H9 (cell line): ENCODE measurements around the gene TBRG1. TPM values are rescaled to one million over a fixed set of nuclear protein-coding genes. Genes with fewer than 3 reads are reported as not detected.

Source experiments
- DNase-seq: peaks from one replicate; pipeline ENCODE4 v3.0.0-alpha.2; 2017
- H2AFZ ChIP-seq: one replicate; pipeline ENCODE4 v1.6.1; 2013; ENCODE audit warnings: mild to moderate bottlenecking, low read length, control low read depth, moderate library complexity
- H2AK5ac ChIP-seq: 2 replicates; pipeline ENCODE4 v1.6.1; 2013; ENCODE audit warnings: low read length, control low read depth, mixed read lengths; ENCODE audit not compliant: insufficient read length
- H2BK120ac ChIP-seq: one replicate; pipeline ENCODE4 v1.6.1; 2013; ENCODE audit warnings: low read depth, mild to moderate bottlenecking, low read length, control low read depth, inconsistent platforms; ENCODE audit not compliant: poor library complexity, severe bottlenecking
- H2BK12ac ChIP-seq: 2 replicates; pipeline ENCODE4 v1.6.1; 2013; ENCODE audit warnings: low read length, control low read depth, mixed read lengths, low read depth; ENCODE audit not compliant: insufficient read length
- H2BK15ac ChIP-seq: 2 replicates; pipeline ENCODE4 v1.6.1; 2013; ENCODE audit warnings: low read depth, low read length, control low read depth
- H2BK20ac ChIP-seq: one replicate; pipeline ENCODE4 v1.6.1; 2013; ENCODE audit warnings: low read depth, mild to moderate bottlenecking, low read length, control low read depth, inconsistent platforms; ENCODE audit not compliant: poor library complexity, severe bottlenecking
- H2BK5ac ChIP-seq: 2 replicates; pipeline ENCODE4 v1.6.1; 2013; ENCODE audit warnings: low read length, control low read depth, mixed read lengths; ENCODE audit not compliant: insufficient read length
- H3K14ac ChIP-seq: 2 replicates; pipeline ENCODE4 v1.6.1; 2013; ENCODE audit warnings: low read length, control low read depth; ENCODE audit not compliant: insufficient read depth
- H3K18ac ChIP-seq: 2 replicates; pipeline ENCODE4 v1.6.1; 2013; ENCODE audit warnings: low read depth, mild to moderate bottlenecking, mixed read lengths, low read length, control low read depth; ENCODE audit not compliant: insufficient read length
- H3K23ac ChIP-seq: 2 replicates; pipeline ENCODE4 v1.6.1; 2013; ENCODE audit warnings: low read length, control low read depth, mixed read lengths, low read depth; ENCODE audit not compliant: insufficient read length
- H3K23me2 ChIP-seq: 2 replicates; pipeline ENCODE4 v1.6.1; 2013; ENCODE audit warnings: low read depth, mild to moderate bottlenecking, mixed read lengths, low read length, control low read depth; ENCODE audit not compliant: insufficient read length, poor library complexity, severe bottlenecking
- H3K27ac ChIP-seq: 2 replicates; pipeline ENCODE4 v1.5.1; 2013; ENCODE audit warnings: low read length, control low read depth, mixed read lengths, low read depth; ENCODE audit not compliant: insufficient read length
- H3K27me3 ChIP-seq: 2 replicates; pipeline ENCODE4 v1.6.1; 2013; ENCODE audit warnings: low read length, control low read depth, inconsistent platforms; ENCODE audit not compliant: insufficient read depth
- H3K4ac ChIP-seq: 2 replicates; pipeline ENCODE4 v1.6.1; 2013; ENCODE audit warnings: low read depth, mild to moderate bottlenecking, control low read depth, inconsistent platforms, low read length, moderate library complexity
- H3K4me1 ChIP-seq: 2 replicates; pipeline ENCODE4 v1.6.1; 2013; ENCODE audit warnings: low read length, control low read depth, inconsistent platforms; ENCODE audit not compliant: insufficient read depth
- H3K4me2 ChIP-seq: 2 replicates; pipeline ENCODE4 v1.6.1; 2013; ENCODE audit warnings: low read length, control low read depth, mixed read lengths; ENCODE audit not compliant: insufficient read length, insufficient read depth
- H3K56ac ChIP-seq: 2 replicates; pipeline ENCODE4 v1.6.1; 2013; ENCODE audit warnings: low read depth, mild to moderate bottlenecking, mixed read lengths, low read length, control low read depth; ENCODE audit not compliant: insufficient read length
- H3K79me1 ChIP-seq: 2 replicates; pipeline ENCODE4 v1.6.1; 2013; ENCODE audit warnings: low read depth, mild to moderate bottlenecking, moderate library complexity, low read length, control low read depth, inconsistent platforms; ENCODE audit not compliant: insufficient read depth, poor library complexity, severe bottlenecking
- H3K79me2 ChIP-seq: 2 replicates; pipeline ENCODE4 v1.6.1; 2013; ENCODE audit warnings: low read length, control low read depth, inconsistent platforms; ENCODE audit not compliant: insufficient read depth
- H3K9ac ChIP-seq: 2 replicates; pipeline ENCODE4 v1.6.1; 2013; ENCODE audit warnings: low read length, control low read depth, mixed read lengths; ENCODE audit not compliant: insufficient read length; ENCODE audit errors: extremely low read depth
- H3K9me3 ChIP-seq: one replicate; pipeline ENCODE4 v1.6.1; 2013; ENCODE audit warnings: low read depth, low read length, inconsistent platforms; ENCODE audit not compliant: control insufficient read depth
- H3T11ph ChIP-seq: one replicate; pipeline ENCODE4 v1.6.1; 2013; ENCODE audit warnings: mild to moderate bottlenecking, low read length, control low read depth, inconsistent platforms
- H4K20me1 ChIP-seq: one replicate; pipeline ENCODE4 v1.6.1; 2013; ENCODE audit not compliant: control insufficient read depth, insufficient read length, insufficient read depth
- H4K5ac ChIP-seq: 2 replicates; pipeline ENCODE4 v1.6.1; 2013; ENCODE audit warnings: low read depth, mild to moderate bottlenecking, mixed read lengths, low read length, control low read depth; ENCODE audit not compliant: insufficient read length
- H4K8ac ChIP-seq: replicated peaks from 2 replicates; pipeline ENCODE4 v1.6.1; 2013; ENCODE audit warnings: low read length, control low read depth, mixed read lengths, low read depth; ENCODE audit not compliant: insufficient read length
- H4K91ac ChIP-seq: 2 replicates; pipeline ENCODE4 v1.6.1; 2013; ENCODE audit warnings: low read depth, mild to moderate bottlenecking, moderate library complexity, mixed read lengths, low read length, control low read depth; ENCODE audit not compliant: insufficient read length
- H3K27ac Mint-ChIP-seq, 3 experiments: 2 replicates in 2 of 3; 3 replicates in 1 of 3; pipeline ENCODE4 v1.8.0; 2020 to 2021; ENCODE audit warnings: mixed read lengths in 3 of 3, mild to moderate bottlenecking in 1 of 3, moderate library complexity in 1 of 3
- H3K27me3 Mint-ChIP-seq: 2 replicates; pipeline ENCODE4 v1.8.0; 2021; ENCODE audit warnings: low read depth, mild to moderate bottlenecking, moderate library complexity, mixed read lengths
- H3K36me3 Mint-ChIP-seq, 3 experiments: 2 replicates in 2 of 3; 3 replicates in 1 of 3; pipeline ENCODE4 v1.8.0; 2020 to 2021; ENCODE audit warnings: low read depth in 3 of 3, mixed read lengths in 3 of 3; ENCODE audit not compliant: insufficient read depth in 1 of 3
- H3K4me1 Mint-ChIP-seq, 2 experiments: 2 replicates each; pipeline ENCODE4 v1.8.0; 2020; ENCODE audit warnings: mixed read lengths in 2 of 2
- H3K4me3 Mint-ChIP-seq, 2 experiments: 2 replicates in 1 of 2; 3 replicates in 1 of 2; pipeline ENCODE4 v1.8.0; 2020 to 2021; ENCODE audit warnings: mild to moderate bottlenecking in 2 of 2, mixed read lengths in 2 of 2, moderate library complexity in 1 of 2
- H3K9me3 Mint-ChIP-seq, 2 experiments: 2 replicates in 1 of 2; 3 replicates in 1 of 2; pipeline ENCODE4 v1.8.0; 2020; ENCODE audit warnings: mild to moderate bottlenecking in 2 of 2, mixed read lengths in 2 of 2, moderate library complexity in 1 of 2
- WGBS: extraction: QIAGEN DNeasy Blood & Tissue Kit; methylation state at CpG from one replicate; pipeline ENCODE4 v1.1.7; 2013; ENCODE audit warnings: missing lambda C conversion rate, low lambda C conversion rate, mixed read lengths; ENCODE audit not compliant: insufficient read length; ENCODE audit errors: extremely low coverage; 5-methylcytosine and 5-hydroxymethylcytosine counted together
- total RNA-seq: library from RNA; stranded (reverse); gene quantifications from 2 replicates; pipeline ENCODE4 v1.2.1, GENCODE V29; 2021
- TF ChIP-seq, protein P1 (sequence below): fragments of 200-600 bp; sonication (generic); conservative IDR thresholded peaks from 3 replicates; pipeline ENCODE4 v1.8.0; 2021; ENCODE audit warnings: antibody characterized with exemption, mild to moderate bottlenecking

TBRG1 gene
- total RNA-seq, 1 experiment from 2014 or later = 23.9 TPM

DNA sequence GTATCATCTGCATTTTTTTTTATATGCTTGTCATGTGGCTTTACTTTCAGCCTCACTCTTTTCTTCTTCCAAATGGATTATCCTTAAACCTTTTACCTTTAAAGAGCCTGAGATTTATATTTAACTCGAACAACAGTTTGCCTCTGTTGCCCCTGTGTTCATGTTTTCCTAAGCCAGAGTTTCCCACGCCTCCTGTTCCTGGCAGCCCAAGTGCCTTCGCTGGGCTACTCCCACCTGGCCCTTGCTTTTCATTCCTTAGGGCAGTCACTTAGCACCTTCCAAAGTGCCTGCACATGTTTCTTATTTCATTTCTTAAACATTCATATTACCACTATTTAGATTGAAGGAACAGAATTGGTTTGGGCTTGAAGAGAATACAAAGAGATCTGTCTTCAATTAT lies 13.3 kb downstream of the TBRG1 start:
- no peak overlapping the region; a peak in 1 of 7 replicates for H3K27ac Mint-ChIP-seq

More for the DNA sequence above, 13.3 kb downstream of the TBRG1 start:
- WGBS = no CpG with 5 or more reads among the region's 3 CpGs
- Histone ChIP-seq H3K56ac (no peak overlapping the region), H2BK15ac (no peak overlapping the region), H4K5ac (no peak overlapping the region), H3K14ac (no peak overlapping the region), H3K9me3 (no peaks in the 10 kb centered on the region), H3K79me1 (no peaks in the 10 kb centered on the region), H2AFZ (no peak overlapping the region), H3K79me2 (no peaks in the 10 kb centered on the region), H2BK12ac (no peak overlapping the region), H2BK5ac (no peak overlapping the region), H3K23ac (no peak overlapping the region), H2BK20ac (no peak overlapping the region), H2BK120ac (no peak overlapping the region), H3K4me1 (peaks cover 3% of the 10 kb centered on the region; the same call in 1 of the 2 replicates), H3K9ac (no peak overlapping the region), H3K23me2 (no peaks in the 10 kb centered on the region), H4K91ac (no peak overlapping the region), H3T11ph (no peak overlapping the region), H3K4ac (no peak overlapping the region), H3K4me2 (no peak overlapping the region), H4K8ac (no peak overlapping the region), H4K20me1 (no peaks in the 10 kb centered on the region), H3K27me3 (no peaks in the 10 kb centered on the region), H3K18ac (no peak overlapping the region), H2AK5ac (no peak overlapping the region), H3K27ac (no peak overlapping the region)
- H3K27me3 Mint-ChIP-seq = no peaks in the 10 kb centered on the region
- peaks cover 3 to 6% of the 10 kb centered on the region in 2 experiments for H3K4me1 Mint-ChIP-seq
- H3K36me3 Mint-ChIP-seq = peaks cover 14 to 76% (median 47%) of the 10 kb centered on the region in 3 experiments; a peak in 6 of 7 replicates
- peaks cover 0 to 3% of the 10 kb centered on the region in 2 experiments; a peak in 1 of 5 replicates for H3K9me3 Mint-ChIP-seq
- no peak overlapping the region for H3K4me3 Mint-ChIP-seq
- TF ChIP-seq, protein P1, sequence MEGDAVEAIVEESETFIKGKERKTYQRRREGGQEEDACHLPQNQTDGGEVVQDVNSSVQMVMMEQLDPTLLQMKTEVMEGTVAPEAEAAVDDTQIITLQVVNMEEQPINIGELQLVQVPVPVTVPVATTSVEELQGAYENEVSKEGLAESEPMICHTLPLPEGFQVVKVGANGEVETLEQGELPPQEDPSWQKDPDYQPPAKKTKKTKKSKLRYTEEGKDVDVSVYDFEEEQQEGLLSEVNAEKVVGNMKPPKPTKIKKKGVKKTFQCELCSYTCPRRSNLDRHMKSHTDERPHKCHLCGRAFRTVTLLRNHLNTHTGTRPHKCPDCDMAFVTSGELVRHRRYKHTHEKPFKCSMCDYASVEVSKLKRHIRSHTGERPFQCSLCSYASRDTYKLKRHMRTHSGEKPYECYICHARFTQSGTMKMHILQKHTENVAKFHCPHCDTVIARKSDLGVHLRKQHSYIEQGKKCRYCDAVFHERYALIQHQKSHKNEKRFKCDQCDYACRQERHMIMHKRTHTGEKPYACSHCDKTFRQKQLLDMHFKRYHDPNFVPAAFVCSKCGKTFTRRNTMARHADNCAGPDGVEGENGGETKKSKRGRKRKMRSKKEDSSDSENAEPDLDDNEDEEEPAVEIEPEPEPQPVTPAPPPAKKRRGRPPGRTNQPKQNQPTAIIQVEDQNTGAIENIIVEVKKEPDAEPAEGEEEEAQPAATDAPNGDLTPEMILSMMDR = no peak
- DNase-seq = no peak
